Cardiac muscle cell (in vitro differentiated cells and primary cell): ENCODE measurements around the gene CEL. TPM values are rescaled to one million over a fixed set of nuclear protein-coding genes. Genes with fewer than 3 reads are reported as not detected.

Experiments
- DNase-seq, 2 donors: peaks; one replicate each; pipeline versions ENCODE4 v3.0.0 to v3.0.0-alpha.2; 2010 to 2017; ENCODE audit warnings: low read depth in 1 of 2, low spot score in 1 of 2
- H3K27ac ChIP-seq: fragments of 200-600 bp; sonication (generic); 2 replicates; pipeline ENCODE4 v1.5.1; 2016
- H3K27me3 ChIP-seq: fragments of 200-600 bp; sonication (generic); 2 replicates; pipeline ENCODE4 v1.6.0; 2016; ENCODE audit warnings: control low read depth
- H3K36me3 ChIP-seq: fragments of 200-600 bp; sonication (generic); 2 replicates; pipeline ENCODE4 v1.5.1; 2016; ENCODE audit warnings: control low read depth
- H3K4me1 ChIP-seq: fragments of 200-600 bp; sonication (generic); 2 replicates; pipeline ENCODE4 v1.8.1; 2017; ENCODE audit warnings: low read depth, mild to moderate bottlenecking, mixed run types
- H3K4me3 ChIP-seq: fragments of 200-600 bp; sonication (generic); 2 replicates; pipeline ENCODE4 v1.5.1; 2016; ENCODE audit warnings: mild to moderate bottlenecking
- H3K9me3 ChIP-seq: fragments of 200-600 bp; sonication (generic); 2 replicates; pipeline ENCODE4 v1.5.1; 2017; ENCODE audit warnings: low read depth, mild to moderate bottlenecking, control low read depth
- polyA plus RNA-seq: library from polyadenylated mRNA; unstranded; fragments of >200 nt; fragmentation: Nextera tagmentation; extraction: Ambion mirVana; gene quantifications from 2 replicates; pipeline ENCODE4 v1.2.1, GENCODE V29; 2016
- total RNA-seq: library from RNA; depleted of rRNA; stranded (reverse); fragments of >200 nt; gene quantifications from 2 replicates; pipeline ENCODE4 v1.2.3, GENCODE V29; 2016
- TF ChIP-seq, protein P1 (sequence below): IDR thresholded peaks from 2 replicates; pipeline ENCODE4 v1.5.1; 2012; ENCODE audit warnings: low read depth, mild to moderate bottlenecking, low read length

CEL gene
- total and polyA plus RNA-seq, 2 experiments from 2014 or later, result 0.73 to 1.1 TPM

DNA sequence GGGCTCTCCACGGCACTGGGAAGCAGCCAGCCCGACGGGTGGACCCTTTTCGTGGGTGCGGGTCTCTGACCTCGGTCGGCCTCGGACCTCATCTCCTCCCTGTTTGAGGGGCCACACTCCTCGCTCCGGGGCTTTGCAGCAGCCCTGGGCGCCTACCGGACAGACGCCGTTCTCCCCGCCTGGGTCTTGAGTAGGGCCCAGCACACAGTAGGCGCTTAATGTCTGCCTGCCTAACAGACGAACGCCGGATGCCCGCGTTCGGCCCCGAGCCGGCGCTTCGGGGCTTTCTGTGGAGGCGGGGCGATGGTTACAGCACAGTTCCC is 31.8 kb upstream of the CEL start:
- Histone ChIP-seq H3K36me3 (no peaks in the 10 kb centered on the region), H3K27me3 (no peaks in the 10 kb centered on the region), H3K4me3 (peak overlapping the region; percentile 63), H3K27ac (peak overlapping the region; percentile 78), H3K4me1 (peaks cover 7% of the 10 kb centered on the region), H3K9me3 (no peaks in the 10 kb centered on the region)
- TF ChIP-seq, protein P1, sequence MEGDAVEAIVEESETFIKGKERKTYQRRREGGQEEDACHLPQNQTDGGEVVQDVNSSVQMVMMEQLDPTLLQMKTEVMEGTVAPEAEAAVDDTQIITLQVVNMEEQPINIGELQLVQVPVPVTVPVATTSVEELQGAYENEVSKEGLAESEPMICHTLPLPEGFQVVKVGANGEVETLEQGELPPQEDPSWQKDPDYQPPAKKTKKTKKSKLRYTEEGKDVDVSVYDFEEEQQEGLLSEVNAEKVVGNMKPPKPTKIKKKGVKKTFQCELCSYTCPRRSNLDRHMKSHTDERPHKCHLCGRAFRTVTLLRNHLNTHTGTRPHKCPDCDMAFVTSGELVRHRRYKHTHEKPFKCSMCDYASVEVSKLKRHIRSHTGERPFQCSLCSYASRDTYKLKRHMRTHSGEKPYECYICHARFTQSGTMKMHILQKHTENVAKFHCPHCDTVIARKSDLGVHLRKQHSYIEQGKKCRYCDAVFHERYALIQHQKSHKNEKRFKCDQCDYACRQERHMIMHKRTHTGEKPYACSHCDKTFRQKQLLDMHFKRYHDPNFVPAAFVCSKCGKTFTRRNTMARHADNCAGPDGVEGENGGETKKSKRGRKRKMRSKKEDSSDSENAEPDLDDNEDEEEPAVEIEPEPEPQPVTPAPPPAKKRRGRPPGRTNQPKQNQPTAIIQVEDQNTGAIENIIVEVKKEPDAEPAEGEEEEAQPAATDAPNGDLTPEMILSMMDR, result no peak
- DNase-seq, result no peak

DNA sequence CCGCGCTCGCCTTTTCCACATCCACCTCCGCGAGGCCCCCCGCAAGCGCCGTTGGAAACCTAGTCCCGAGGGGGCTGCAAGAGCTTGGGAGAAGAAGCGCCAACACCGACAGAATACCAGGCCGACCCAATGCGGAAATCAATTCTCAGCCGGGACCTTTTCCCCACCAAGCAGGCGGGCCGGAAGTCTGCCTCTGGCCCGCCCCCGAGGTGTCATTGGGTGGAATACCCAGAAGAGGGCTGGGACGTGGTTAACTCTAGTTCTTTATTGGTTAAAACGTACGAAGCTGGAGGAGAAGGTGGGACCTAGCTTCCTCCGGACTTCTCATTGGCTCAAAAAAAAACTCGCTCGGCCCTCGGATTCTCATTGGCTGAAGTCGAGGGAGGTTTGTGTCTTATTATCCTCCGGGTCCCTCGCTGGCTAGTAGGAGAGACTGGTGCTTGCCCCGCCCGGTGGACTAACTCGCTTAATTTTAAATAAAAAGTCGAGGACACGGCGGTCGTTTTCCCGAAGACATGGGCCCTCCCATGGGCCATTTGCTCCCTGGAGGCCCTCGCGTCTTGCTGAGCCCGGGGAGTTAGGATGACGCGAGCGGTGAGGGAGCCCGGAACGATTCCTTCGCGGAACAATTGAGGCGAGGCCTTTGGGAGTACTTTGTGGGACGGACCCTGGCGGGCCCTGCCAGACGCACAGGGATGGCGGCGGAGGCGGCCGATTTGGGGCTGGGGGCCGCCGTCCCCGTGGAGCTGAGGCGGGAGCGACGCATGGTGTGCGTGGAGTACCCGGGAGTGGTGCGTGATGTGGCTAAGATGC is 31.3 kb upstream of the CEL start, which contains the start of gene GTF3C5:
Gene GTF3C5, plus strand, starts transcription at position 681 of the 813 bp plus-strand sequence. Its CDS starts 15 bp downstream, at position 696.
- Histone ChIP-seq H3K9me3 (no peaks in the 10 kb centered on the region), H3K4me3 (peak within 1 kb of the TSS; percentile 63), H3K27ac (peak within 1 kb of the TSS; percentile 88), H3K27me3 (no peaks in the 10 kb centered on the region), H3K4me1 (peaks cover 7% of the 10 kb centered on the region), H3K36me3 (no peaks in the 10 kb centered on the region)
- DNase-seq, result peak; percentile 98 to 99
- TF ChIP-seq, protein P1, result no peak

DNA sequence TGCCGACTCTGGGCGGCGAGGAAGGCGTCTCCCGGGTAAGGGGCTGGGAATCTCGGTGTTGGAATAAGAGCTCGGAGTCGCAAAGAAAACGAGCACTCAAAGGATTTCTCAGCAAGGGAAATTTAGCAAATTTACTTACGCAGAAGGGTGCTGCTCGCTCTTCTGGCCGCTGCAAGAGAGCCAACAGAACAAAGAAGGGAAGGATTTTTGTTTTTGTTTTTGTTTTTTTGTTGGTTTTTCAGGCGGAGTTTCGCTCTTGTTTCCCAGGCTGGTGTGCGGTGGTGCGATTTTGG is 30.7 kb upstream of the CEL start:
- Histone ChIP-seq H3K36me3 (no peaks in the 10 kb centered on the region), H3K27me3 (no peaks in the 10 kb centered on the region), H3K9me3 (no peaks in the 10 kb centered on the region), H3K4me1 (peaks cover 7% of the 10 kb centered on the region), H3K4me3 (peak overlapping the region; percentile 63), H3K27ac (peak overlapping the region; percentile 88)
- no peak for DNase-seq
- TF ChIP-seq, protein P1, result no peak

DNA sequence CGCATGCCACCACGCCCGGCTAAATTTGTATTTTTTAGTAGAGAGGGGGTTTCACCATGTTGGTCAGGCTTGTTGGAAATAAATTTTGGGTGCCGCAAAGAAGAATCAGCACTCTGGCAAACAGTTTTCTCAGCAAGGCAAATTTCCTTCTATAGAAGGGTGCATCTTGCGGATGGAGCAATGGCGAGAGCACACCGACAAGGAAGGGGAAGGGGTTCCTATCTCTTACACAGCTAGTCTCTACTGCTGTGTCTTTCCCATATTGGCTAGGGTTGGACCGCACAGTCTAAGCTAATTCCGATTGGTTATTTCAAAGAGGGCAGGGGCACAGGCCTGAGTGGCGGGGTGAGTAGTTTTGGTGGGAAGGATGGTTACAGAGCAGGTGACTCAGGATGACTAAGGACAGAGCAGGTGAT is 30.3 kb upstream of the CEL start:
- Histone ChIP-seq H3K4me1 (peaks cover 7% of the 10 kb centered on the region), H3K4me3 (peak overlapping the region; percentile 63), H3K9me3 (no peaks in the 10 kb centered on the region), H3K36me3 (no peaks in the 10 kb centered on the region), H3K27me3 (no peaks in the 10 kb centered on the region), H3K27ac (no peak overlapping the region)
- DNase-seq, result no peak
- TF ChIP-seq, protein P1, result no peak

DNA sequence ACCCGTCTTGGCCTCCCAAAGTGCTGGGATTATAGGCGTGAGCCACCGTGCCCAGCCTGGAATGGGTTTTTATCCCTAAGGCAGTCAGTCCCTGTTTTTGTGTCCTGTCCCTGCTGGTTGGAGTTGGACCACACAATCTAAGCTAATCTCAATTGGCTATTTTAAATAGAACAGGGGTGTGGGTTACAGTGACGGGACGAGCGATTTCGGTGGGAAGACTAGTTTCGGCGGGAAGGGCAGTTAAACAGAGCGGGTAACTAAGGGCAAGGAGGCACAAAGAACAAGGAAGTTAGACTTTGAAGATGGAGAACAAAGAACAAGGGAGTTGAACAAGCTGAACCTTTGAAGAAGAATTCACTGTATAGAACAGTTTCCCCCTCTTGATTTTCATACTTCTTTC is 29.6 kb upstream of the CEL start:
- Histone ChIP-seq H3K4me3 (no peak overlapping the region), H3K27ac (no peak overlapping the region)
- DNase-seq, result no peak

More for the DNA sequence above, 29.6 kb upstream of the CEL start:
- H3K27me3 ChIP-seq, result no peaks in the 10 kb centered on the region
- no peaks in the 10 kb centered on the region for H3K9me3 ChIP-seq
- peaks cover 7% of the 10 kb centered on the region for H3K4me1 ChIP-seq
- TF ChIP-seq, protein P1, result no peak
- no peaks in the 10 kb centered on the region for H3K36me3 ChIP-seq
